Measurements from ENCODE around the gene MAD2L2. TPM values are rescaled to one million over a fixed set of nuclear protein-coding genes. Genes with fewer than 3 reads are reported as not detected.
"Not testable (repeated sequence)": the region's sequence is repeated elsewhere in the genome, so short reads cannot be mapped to it uniquely, and the experiment has no call there.

Gene MAD2L2
- polyA plus RNA-seq, 1 donor, result 30.0 TPM

DNA sequence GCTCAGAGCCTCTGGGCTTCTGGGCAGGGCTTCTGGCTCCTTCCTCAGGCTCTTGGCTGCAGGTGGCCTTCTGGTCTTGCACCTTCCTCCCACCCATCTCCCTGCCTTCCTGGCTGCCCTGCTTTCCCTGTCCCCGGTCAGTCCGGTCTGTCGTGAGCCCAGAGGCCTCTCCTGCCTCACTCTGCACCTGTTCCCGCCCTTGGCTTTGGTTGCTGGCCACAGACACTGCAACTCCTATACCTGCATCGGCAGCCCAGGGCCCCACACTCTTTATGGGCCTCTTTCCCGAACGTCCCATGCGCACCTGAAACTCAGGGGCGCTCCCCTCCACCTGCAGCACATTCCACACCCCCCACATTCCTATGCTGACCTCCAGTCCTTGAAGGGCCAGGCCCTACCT is 34.6 kb downstream of the MAD2L2 start:
- WGBS (ENCODE audit: insufficient coverage, low lambda C conversion rate), result no CpG with 5 or more reads among the region's 9 CpGs
- DNase-seq, result no peak
- Histone ChIP-seq H3K36me3 (ENCODE audit: control insufficient read depth, insufficient read depth, low read length) (peaks cover 7% of the 10 kb centered on the region), H3K27ac (ENCODE audit: low read length) (no peak overlapping the region), H3K4me1 (ENCODE audit: control insufficient read depth, insufficient read depth, low read length) (peaks cover 25% of the 10 kb centered on the region), H3K4me3 (ENCODE audit: low read length) (no peak overlapping the region), H3K9me3 (ENCODE audit: control insufficient read depth, low read depth, low read length) (no peaks in the 10 kb centered on the region), H3K27me3 (ENCODE audit: control insufficient read depth, insufficient read depth, low read length) (peaks cover 28% of the 10 kb centered on the region)

DNA sequence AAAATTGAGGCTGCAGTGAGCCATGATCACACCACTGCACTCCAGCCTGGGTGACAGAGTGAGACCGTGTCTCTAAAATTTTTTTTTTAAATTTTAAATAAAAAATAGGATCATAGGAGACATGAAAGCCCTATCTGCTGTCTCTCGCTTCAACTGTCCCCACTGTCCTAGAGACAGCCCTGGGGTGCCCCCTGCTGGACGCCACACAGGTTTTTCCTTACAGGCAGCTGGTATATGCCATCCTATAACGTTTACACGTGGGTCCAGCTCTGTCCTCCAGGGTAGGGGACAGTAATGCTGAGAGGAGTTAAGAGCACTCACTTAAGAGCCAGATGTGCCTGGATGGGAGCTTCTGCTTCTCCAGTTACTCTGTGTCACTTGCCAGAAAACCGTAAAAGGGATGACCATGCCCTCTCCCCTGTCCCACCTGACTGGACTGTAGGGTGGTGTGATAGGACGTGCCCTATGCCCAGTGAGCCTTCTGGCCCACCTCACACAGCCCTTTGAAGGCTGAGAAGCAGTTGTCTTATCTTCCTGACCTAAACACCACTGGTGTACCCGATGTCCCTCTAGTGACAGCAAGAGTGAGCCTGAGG is 35.2 kb downstream of the MAD2L2 start:
- H3K9me3 ChIP-seq (ENCODE audit: control insufficient read depth, low read depth, low read length), result no peaks in the 10 kb centered on the region
- DNase-seq, result peak; percentile 53 to 64
- H3K36me3 ChIP-seq (ENCODE audit: control insufficient read depth, insufficient read depth, low read length), result peaks cover 7% of the 10 kb centered on the region
- no peak overlapping the region for H3K4me3 ChIP-seq (ENCODE audit: low read length)
- peaks cover 23% of the 10 kb centered on the region for H3K27me3 ChIP-seq (ENCODE audit: control insufficient read depth, insufficient read depth, low read length)
- peaks cover 20% of the 10 kb centered on the region for H3K4me1 ChIP-seq (ENCODE audit: control insufficient read depth, insufficient read depth, low read length)
- WGBS (ENCODE audit: insufficient coverage, low lambda C conversion rate), result no CpG with 5 or more reads among the region's 8 CpGs
- H3K27ac ChIP-seq (ENCODE audit: low read length), result no peak overlapping the region

DNA sequence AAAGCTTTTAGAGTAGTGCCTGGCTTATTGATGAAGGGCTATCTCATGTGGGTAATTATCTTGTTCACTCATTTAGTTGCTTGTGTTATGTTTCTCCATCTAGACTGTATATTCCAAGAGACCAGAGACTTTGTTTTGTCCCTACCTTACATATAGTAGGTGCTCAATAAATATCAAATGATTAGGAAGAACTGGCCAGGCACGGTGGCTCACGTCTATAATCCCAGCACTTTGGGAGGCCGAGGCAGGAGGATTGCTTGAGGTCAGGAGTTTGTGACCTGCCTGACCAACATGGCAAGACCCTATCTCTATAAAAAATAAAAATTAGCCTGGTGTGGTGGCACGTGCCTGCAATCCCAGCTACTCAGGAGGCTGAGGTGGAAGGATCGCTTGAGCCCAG is 35.7 kb downstream of the MAD2L2 start:
- H3K36me3 ChIP-seq (ENCODE audit: control insufficient read depth, insufficient read depth, low read length), result peaks cover 7% of the 10 kb centered on the region
- no peak overlapping the region for H3K27ac ChIP-seq (ENCODE audit: low read length)

DNA sequence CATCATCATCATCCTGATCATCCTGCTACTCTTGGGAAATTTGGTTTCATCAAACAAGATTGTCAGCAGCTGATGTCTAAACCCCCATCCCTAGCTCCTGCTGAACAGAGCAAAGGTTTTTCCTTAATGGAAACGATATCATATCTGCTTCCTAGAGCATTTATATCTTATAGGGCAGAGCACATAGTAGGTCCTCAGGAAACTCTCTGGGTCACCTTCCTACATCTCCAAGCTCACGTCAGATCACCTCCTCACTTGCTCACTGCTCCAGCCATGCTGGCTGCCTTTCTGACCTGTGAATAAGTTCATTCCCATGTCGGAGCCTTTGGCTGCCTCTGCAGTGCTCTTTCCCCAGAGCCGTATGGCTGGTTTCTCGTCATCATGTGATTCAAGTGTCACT is 37.2 kb downstream of the MAD2L2 start:
- Histone ChIP-seq H3K27me3 (ENCODE audit: control insufficient read depth, insufficient read depth, low read length) (peaks cover 7% of the 10 kb centered on the region), H3K27ac (ENCODE audit: low read length) (no peak overlapping the region), H3K9me3 (ENCODE audit: control insufficient read depth, low read depth, low read length) (no peaks in the 10 kb centered on the region), H3K36me3 (ENCODE audit: control insufficient read depth, insufficient read depth, low read length) (peaks cover 7% of the 10 kb centered on the region), H3K4me1 (ENCODE audit: control insufficient read depth, insufficient read depth, low read length) (peaks cover 11% of the 10 kb centered on the region), H3K4me3 (ENCODE audit: low read length) (no peak overlapping the region)
- WGBS (ENCODE audit: insufficient coverage, low lambda C conversion rate), result no CpG with 5 or more reads among the region's 5 CpGs
- DNase-seq, result no peak

More for the DNA sequence above, 35.7 kb downstream of the MAD2L2 start:
- Histone ChIP-seq H3K4me3 (ENCODE audit: low read length) (no peak overlapping the region), H3K27me3 (ENCODE audit: control insufficient read depth, insufficient read depth, low read length) (peaks cover 19% of the 10 kb centered on the region), H3K9me3 (ENCODE audit: control insufficient read depth, low read depth, low read length) (no peaks in the 10 kb centered on the region), H3K4me1 (ENCODE audit: control insufficient read depth, insufficient read depth, low read length) (peaks cover 18% of the 10 kb centered on the region)
- DNase-seq, result no peak
- WGBS (ENCODE audit: insufficient coverage, low lambda C conversion rate), result no CpG with 5 or more reads among the region's 5 CpGs

DNA sequence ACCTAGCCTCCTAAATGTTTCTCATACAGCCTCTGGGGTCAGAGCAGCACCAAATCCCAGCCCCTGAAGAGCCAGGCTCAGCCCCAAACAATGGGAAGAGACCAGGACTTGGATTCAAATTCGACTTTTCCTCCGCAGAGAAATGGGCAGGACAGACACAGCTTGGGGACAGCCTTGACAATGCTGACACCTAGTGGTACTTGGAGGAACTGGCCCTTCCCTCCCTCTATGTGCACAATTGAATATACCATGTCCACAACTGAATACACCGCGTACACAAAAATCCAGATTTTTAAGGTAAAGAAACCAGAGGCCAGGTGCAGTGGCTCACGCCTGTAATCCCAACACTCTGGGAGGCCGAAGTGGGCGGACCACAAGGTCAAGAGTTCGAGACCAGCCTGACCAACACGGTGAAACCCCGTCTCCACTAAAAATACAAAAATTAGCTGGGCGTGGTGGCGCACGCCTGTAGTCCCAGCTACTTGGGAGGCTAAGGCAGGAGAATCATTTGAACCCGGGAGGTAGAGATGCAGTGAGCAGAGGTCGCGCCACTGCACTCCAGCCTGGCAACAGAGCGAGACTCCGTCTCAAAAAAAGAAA is 38.4 kb downstream of the MAD2L2 start:
- not testable (repeated sequence) for H3K27me3 ChIP-seq (ENCODE audit: control insufficient read depth, insufficient read depth, low read length); H3K9me3 ChIP-seq (ENCODE audit: control insufficient read depth, low read depth, low read length); H3K4me1 ChIP-seq (ENCODE audit: control insufficient read depth, insufficient read depth, low read length); H3K27ac ChIP-seq (ENCODE audit: low read length); H3K4me3 ChIP-seq (ENCODE audit: low read length); H3K36me3 ChIP-seq (ENCODE audit: control insufficient read depth, insufficient read depth, low read length)
- no CpG with 5 or more reads among the region's 18 CpGs for WGBS (ENCODE audit: insufficient coverage, low lambda C conversion rate)
- peak in 1 of 2 donors; percentile 41 for DNase-seq

DNA sequence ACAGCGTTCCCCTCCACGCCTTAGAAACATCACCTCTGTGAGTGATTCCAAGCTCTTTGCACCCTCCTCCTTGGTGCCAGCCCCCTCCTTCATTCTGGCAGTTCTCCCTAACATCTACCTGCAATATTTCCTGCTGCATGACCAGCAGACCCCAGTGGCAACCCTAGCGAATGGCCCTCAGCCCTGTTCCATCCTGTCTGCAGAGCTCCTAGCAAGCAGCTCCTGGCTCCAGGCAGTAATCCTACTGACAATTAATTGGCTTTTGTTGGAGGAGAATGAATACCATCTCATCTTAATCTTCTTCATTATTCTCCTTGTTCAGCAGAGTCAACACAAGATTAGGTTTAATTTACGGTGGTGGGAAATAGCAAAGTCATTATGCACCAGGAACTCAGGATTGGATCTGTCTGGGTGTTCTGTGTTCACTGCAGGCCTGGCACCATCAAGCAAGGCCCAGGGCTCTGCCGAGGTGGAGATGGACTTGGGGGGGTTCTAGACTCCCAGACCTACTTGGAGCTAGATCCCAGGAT is 39.1 kb downstream of the MAD2L2 start:
- Histone ChIP-seq H3K36me3 (ENCODE audit: control insufficient read depth, insufficient read depth, low read length) (no peaks in the 10 kb centered on the region), H3K27ac (ENCODE audit: low read length) (no peak overlapping the region), H3K9me3 (ENCODE audit: control insufficient read depth, low read depth, low read length) (no peaks in the 10 kb centered on the region), H3K4me1 (ENCODE audit: control insufficient read depth, insufficient read depth, low read length) (no peaks in the 10 kb centered on the region), H3K4me3 (ENCODE audit: low read length) (no peak overlapping the region), H3K27me3 (ENCODE audit: control insufficient read depth, insufficient read depth, low read length) (no peaks in the 10 kb centered on the region)
- no peak for DNase-seq
- no CpG with 5 or more reads among the region's 5 CpGs for WGBS (ENCODE audit: insufficient coverage, low lambda C conversion rate)

DNA sequence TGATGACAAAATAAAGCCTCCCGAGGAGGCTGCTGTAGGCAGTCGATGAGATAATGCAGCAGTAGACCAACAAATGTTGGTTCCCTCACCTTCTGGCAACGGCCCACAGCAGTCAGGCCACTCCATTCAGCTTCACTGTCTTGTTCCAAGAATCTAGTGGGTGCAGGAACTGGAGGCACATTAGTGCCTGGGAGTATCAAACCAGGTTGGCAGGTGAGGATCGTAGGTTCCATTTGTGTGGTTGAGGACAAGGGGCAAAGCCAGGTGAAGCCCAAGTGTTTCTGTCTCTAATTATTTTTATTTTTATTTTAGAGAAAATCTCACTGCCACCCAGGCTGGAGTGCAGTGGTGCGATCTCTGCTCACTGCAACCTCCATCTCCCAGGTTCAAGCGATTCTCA is 40.0 kb downstream of the MAD2L2 start:
- DNase-seq, result no peak
- Histone ChIP-seq H3K36me3 (ENCODE audit: control insufficient read depth, insufficient read depth, low read length) (no peaks in the 10 kb centered on the region), H3K27ac (ENCODE audit: low read length) (no peak overlapping the region), H3K9me3 (ENCODE audit: control insufficient read depth, low read depth, low read length) (no peaks in the 10 kb centered on the region), H3K4me3 (ENCODE audit: low read length) (no peak overlapping the region), H3K4me1 (ENCODE audit: control insufficient read depth, insufficient read depth, low read length) (no peaks in the 10 kb centered on the region), H3K27me3 (ENCODE audit: control insufficient read depth, insufficient read depth, low read length) (peaks cover 1% of the 10 kb centered on the region)
- WGBS (ENCODE audit: insufficient coverage, low lambda C conversion rate), result no CpG with 5 or more reads among the region's 6 CpGs

DNA sequence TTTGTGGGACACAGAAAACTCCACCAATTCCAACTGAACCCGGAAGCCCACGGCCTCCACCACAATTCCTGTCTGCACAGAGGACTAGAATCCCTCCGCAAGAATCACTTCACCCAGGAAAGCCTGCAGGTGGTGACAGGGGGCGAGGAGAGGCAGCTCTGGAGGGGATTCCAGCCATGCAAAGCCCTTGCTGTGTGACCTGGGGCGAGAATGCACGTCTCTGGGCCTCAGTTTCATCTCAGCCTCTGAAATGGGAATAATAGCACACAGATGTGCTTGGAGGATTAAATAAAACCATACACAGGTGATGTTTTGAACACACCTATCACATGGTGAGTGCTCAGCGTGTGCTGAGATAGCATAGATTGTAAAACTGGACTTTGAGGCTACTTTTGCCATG is 40.8 kb downstream of the MAD2L2 start:
- H3K9me3 ChIP-seq (ENCODE audit: control insufficient read depth, low read depth, low read length), result no peaks in the 10 kb centered on the region
- no peak for DNase-seq
- H3K27ac ChIP-seq (ENCODE audit: low read length), result no peak overlapping the region
- 0% methylated on average over 1 of the region's 7 CpGs for WGBS (ENCODE audit: insufficient coverage, low lambda C conversion rate)
- H3K4me3 ChIP-seq (ENCODE audit: low read length), result no peak overlapping the region
- no peaks in the 10 kb centered on the region for H3K36me3 ChIP-seq (ENCODE audit: control insufficient read depth, insufficient read depth, low read length)
- H3K27me3 ChIP-seq (ENCODE audit: control insufficient read depth, insufficient read depth, low read length), result peaks cover 4% of the 10 kb centered on the region
- no peaks in the 10 kb centered on the region for H3K4me1 ChIP-seq (ENCODE audit: control insufficient read depth, insufficient read depth, low read length)

DNA sequence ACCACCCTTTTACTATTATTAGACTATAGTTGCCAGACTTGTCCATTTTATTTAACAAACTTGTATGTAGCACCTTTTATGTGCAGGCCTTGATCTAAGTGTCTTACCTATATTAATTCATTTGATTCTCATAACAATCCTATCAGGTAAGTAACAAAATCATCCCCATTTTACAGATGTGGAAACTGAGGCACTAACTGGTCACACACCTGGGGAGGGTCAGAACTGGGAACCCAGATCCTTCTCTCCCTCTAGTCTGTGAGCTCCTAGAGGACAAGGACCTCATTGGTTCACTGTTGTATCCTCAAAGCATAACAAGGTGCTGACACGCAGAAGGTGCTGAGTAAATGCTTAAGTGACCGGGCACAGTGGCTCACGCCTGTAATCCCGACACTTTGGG is 41.6 kb downstream of the MAD2L2 start:
- peaks cover 4% of the 10 kb centered on the region for H3K27me3 ChIP-seq (ENCODE audit: control insufficient read depth, insufficient read depth, low read length)
- H3K4me1 ChIP-seq (ENCODE audit: control insufficient read depth, insufficient read depth, low read length), result no peaks in the 10 kb centered on the region
- H3K9me3 ChIP-seq (ENCODE audit: control insufficient read depth, low read depth, low read length), result no peaks in the 10 kb centered on the region
- no peak overlapping the region for H3K4me3 ChIP-seq (ENCODE audit: low read length)
- H3K36me3 ChIP-seq (ENCODE audit: control insufficient read depth, insufficient read depth, low read length), result no peaks in the 10 kb centered on the region
- H3K27ac ChIP-seq (ENCODE audit: low read length), result no peak overlapping the region
- no peak for DNase-seq
- WGBS (ENCODE audit: insufficient coverage, low lambda C conversion rate), result no CpG with 5 or more reads among the region's 4 CpGs

DNA sequence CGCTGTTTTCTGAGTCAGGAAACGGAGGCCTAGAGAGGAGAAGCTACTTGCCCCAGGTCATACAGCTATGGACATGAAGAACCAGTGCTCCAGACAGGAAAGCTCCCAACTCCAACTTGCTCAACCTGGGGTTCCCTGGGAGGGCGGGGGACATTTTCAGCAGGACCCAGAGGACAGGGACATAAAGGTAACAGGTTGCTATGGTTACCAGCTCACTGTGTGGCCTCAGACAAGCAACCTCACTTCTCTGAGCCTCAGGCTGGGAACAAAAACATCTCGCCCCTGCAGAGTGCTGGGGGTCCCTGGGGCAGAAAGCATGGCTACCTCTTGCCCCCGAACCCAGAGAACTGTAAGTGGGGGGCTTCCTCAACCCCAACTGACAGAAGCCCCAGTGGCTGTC is 42.8 kb downstream of the MAD2L2 start:
- no peaks in the 10 kb centered on the region for H3K9me3 ChIP-seq (ENCODE audit: control insufficient read depth, low read depth, low read length)
- no CpG with 5 or more reads among the region's 5 CpGs for WGBS (ENCODE audit: insufficient coverage, low lambda C conversion rate)
- no peaks in the 10 kb centered on the region for H3K36me3 ChIP-seq (ENCODE audit: control insufficient read depth, insufficient read depth, low read length)
- H3K4me3 ChIP-seq (ENCODE audit: low read length), result no peak overlapping the region
- H3K27me3 ChIP-seq (ENCODE audit: control insufficient read depth, insufficient read depth, low read length), result peaks cover 4% of the 10 kb centered on the region
- H3K4me1 ChIP-seq (ENCODE audit: control insufficient read depth, insufficient read depth, low read length), result no peaks in the 10 kb centered on the region
- H3K27ac ChIP-seq (ENCODE audit: low read length), result no peak overlapping the region
- no peak for DNase-seq
